Measurements from ENCODE around the gene TOR4A. TPM values are rescaled to one million over a fixed set of nuclear protein-coding genes. Genes with fewer than 3 reads are reported as not detected.

TOR4A gene
- total RNA-seq, 1 experiment from 2014 or later: 28.9 TPM

DNA sequence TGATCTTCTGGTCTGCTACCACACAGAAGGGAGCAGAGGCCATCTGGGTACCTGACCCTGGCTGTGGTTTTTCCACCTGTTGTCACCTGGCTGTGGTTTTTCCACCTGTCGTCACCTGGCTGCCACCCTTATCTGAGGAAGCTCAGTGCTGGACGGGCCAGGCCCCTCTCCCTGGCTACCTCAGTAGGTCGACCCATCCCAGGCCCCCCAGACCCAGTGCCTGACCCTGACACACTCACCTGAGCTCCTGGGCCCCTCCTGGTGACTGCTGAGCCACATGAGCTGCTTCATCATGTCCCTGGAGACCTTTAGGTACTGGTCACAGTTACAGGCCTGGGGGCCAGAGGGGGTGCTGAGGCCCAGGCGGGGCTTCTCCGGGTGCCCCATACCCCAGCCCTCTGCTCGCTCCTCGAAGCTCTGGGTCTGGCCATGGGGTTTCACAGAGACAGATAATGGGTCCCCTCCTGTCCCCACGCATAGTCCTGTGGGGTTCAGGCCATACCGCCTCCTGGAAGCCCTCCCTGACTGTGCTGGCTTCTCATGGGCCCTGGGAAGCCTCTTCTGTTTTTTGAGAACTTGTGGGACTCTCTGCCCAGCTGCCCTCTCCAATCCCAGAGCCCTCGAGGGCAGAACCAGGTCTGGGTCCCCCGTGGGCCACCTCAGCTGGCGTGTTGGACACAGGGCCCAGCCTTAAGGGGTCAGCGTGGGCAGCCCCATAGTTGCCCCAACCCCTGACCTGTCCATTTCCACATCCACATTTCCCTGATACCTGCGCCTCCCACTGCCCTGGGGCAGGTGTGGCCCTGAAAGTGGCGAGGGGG, 32.1 kb downstream of the TOR4A start:
- no peaks in the 10 kb centered on the region for H3K79me2 ChIP-seq (ENCODE audit: low read length)
- H3F3A ChIP-seq (ENCODE audit: low read length, unreplicated experiment): no peaks in the 10 kb centered on the region
- intact Hi-C loops (cut with micrococcal nuclease): no loop called here
- no peaks in the 10 kb centered on the region for H3K9me3 ChIP-seq (ENCODE audit: low read length)
- H3K27me3 ChIP-seq (ENCODE audit: low read length): no peaks in the 10 kb centered on the region
- TF ChIP-seq, protein P1, sequence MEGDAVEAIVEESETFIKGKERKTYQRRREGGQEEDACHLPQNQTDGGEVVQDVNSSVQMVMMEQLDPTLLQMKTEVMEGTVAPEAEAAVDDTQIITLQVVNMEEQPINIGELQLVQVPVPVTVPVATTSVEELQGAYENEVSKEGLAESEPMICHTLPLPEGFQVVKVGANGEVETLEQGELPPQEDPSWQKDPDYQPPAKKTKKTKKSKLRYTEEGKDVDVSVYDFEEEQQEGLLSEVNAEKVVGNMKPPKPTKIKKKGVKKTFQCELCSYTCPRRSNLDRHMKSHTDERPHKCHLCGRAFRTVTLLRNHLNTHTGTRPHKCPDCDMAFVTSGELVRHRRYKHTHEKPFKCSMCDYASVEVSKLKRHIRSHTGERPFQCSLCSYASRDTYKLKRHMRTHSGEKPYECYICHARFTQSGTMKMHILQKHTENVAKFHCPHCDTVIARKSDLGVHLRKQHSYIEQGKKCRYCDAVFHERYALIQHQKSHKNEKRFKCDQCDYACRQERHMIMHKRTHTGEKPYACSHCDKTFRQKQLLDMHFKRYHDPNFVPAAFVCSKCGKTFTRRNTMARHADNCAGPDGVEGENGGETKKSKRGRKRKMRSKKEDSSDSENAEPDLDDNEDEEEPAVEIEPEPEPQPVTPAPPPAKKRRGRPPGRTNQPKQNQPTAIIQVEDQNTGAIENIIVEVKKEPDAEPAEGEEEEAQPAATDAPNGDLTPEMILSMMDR (conservative IDR thresholded peaks at IDR 0.05; ENCODE audit: low read depth, low read length): no peak
- TF ChIP-seq EZH2 (IDR thresholded peaks at IDR 0.05; ENCODE audit: low read length, unreplicated experiment) (no peak), EZH2phosphoT487 (IDR thresholded peaks at IDR 0.05; ENCODE audit: borderline replicate concordance, low read length) (no peak)
- no peak overlapping the region for H2AFZ ChIP-seq (ENCODE audit: low read length)
- no peaks in the 10 kb centered on the region for H3K9me2 ChIP-seq (replicated peaks; ENCODE audit: low read length)
- ChIA-PET POLR2A (ENCODE audit: unreplicated experiment) (no interaction called here), CTCF (no interaction called here)
- H4K20me1 ChIP-seq (ENCODE audit: low read length): no peaks in the 10 kb centered on the region
- H3K4me3 ChIP-seq (ENCODE audit: low read length): no peak overlapping the region
- H3K27ac ChIP-seq (ENCODE audit: low read length): peak overlapping the region; percentile 97
- no peak for DNase-seq
- H3K4me2 ChIP-seq (ENCODE audit: low read length): no peak overlapping the region
- H3K9ac ChIP-seq (ENCODE audit: low read length): peak overlapping the region; percentile 94
- H3K4me1 ChIP-seq (ENCODE audit: insufficient read depth, low read length): peaks cover 20% of the 10 kb centered on the region
- no peaks in the 10 kb centered on the region for H3K36me3 ChIP-seq (ENCODE audit: low read depth, low read length)
- no TSS peak for BruUV-seq (replicated peaks)
- ATAC-seq: no peak

DNA sequence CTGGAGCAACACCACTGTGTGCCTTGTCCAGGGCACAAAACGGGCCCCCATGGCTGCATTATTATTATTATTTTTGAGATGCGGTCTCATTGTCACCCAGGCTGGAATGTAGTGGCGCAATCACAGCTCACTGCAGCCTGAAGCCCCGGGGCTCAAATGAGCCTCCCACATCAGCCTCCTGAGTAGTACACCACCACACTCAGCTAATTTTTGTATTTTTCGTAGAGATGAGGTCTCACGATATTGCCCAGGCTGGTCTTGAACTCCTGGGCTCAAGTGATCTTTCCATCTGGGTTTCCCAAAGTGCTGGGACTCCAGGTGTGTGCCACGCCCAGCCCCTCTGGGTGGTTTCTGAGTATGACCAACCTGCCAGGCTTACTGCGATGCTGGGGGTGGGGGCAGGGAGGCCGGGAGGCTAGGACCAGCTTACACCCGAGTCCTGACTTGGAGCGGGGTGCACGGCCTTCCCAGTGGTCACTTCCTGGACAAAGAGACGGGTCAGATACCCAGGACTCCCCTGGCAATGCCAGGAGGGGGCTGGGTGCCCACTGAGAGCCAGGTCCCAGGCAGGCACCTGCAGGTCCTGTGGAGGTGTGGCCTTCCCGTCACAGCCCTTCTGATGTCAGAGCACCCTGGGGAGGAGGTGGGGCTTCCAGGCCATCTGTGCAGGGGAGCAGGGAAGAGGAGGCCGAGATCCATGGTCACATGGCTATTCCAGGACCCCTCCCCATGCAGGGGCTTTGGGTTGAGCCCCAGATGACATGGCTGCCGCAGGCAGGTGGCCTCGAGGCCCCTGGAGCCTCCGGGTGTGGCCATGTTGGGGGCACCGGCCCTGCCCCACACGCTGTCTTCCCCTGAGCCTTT, 32.9 kb downstream of the TOR4A start:
- no TSS peak for BruUV-seq (replicated peaks)
- Histone ChIP-seq H3F3A (ENCODE audit: low read length, unreplicated experiment) (no peaks in the 10 kb centered on the region), H3K9ac (ENCODE audit: low read length) (peak overlapping the region; percentile 94), H3K9me2 (replicated peaks; ENCODE audit: low read length) (no peaks in the 10 kb centered on the region), H3K4me1 (ENCODE audit: insufficient read depth, low read length) (peaks cover 21% of the 10 kb centered on the region), H3K36me3 (ENCODE audit: low read depth, low read length) (no peaks in the 10 kb centered on the region), H3K9me3 (ENCODE audit: low read length) (no peaks in the 10 kb centered on the region), H4K20me1 (ENCODE audit: low read length) (no peaks in the 10 kb centered on the region), H3K27ac (ENCODE audit: low read length) (peak overlapping the region; percentile 97), H2AFZ (ENCODE audit: low read length) (no peak overlapping the region), H3K27me3 (ENCODE audit: low read length) (no peaks in the 10 kb centered on the region), H3K4me2 (ENCODE audit: low read length) (peak overlapping the region; percentile 53), H3K79me2 (ENCODE audit: low read length) (no peaks in the 10 kb centered on the region), H3K4me3 (ENCODE audit: low read length) (no peak overlapping the region)
- DNase-seq (peak; percentile 11), ATAC-seq (no peak)
- intact Hi-C loops (cut with micrococcal nuclease): no loop called here
- TF ChIP-seq EZH2 (IDR thresholded peaks at IDR 0.05; ENCODE audit: low read length, unreplicated experiment): no peak
- no peak for TF ChIP-seq EZH2phosphoT487 (IDR thresholded peaks at IDR 0.05; ENCODE audit: borderline replicate concordance, low read length)
- TF ChIP-seq, protein P1 (conservative IDR thresholded peaks at IDR 0.05; ENCODE audit: low read depth, low read length): no peak
- ChIA-PET CTCF (no interaction called here), POLR2A (ENCODE audit: unreplicated experiment) (no interaction called here)
